ENCODE data around the gene EPHA4.
A peak's percentile ranks its signal among the peaks of the same experiment; 100 is the strongest.

Gene EPHA4

DNA sequence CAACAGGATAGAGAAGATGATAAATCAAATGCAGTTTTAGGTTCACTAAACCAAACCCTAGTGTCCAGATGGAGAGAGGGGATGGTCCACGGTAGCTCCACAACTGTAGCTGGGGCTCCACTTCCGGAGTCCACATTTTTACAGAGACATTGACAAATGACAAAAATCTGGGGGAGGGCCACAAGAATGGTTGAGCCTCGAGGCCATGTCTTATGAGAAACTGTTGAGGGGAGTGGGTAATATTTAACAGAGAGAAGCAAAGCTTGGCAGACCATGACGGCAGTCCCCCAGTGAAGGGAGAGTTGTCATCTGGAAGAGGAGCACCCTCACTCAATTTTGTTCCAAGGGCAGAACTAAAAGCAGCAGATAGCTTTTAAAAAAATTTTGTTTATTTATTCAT, 17.6 kb upstream of the EPHA4 start:
- Histone ChIP-seq H2AFZ (ENCODE audit: low read depth, low read length) (no peak overlapping the region), H3K9me3 (ENCODE audit: control insufficient read depth, low read length) (no peaks in the 10 kb centered on the region), H2BK5ac (ENCODE audit: low read depth, low read length, poor library complexity, severe bottlenecking) (no peak overlapping the region), H4K8ac (ENCODE audit: low read length) (no peak overlapping the region), H3K4ac (ENCODE audit: low read depth in 1 of 2, low read length in 2 of 2) (no peak overlapping the region), H3K27me3 (ENCODE audit: control insufficient read depth in 1 of 2, insufficient read depth in 1 of 2, low read length in 2 of 2) (no peaks in the 10 kb centered on the region), H4K91ac (ENCODE audit: low read length) (no peak overlapping the region), H3K9ac (ENCODE audit: low read length) (no peak overlapping the region), H2BK15ac (ENCODE audit: low read depth, poor library complexity, severe bottlenecking) (no peak overlapping the region), H3K79me1 (replicated peaks; ENCODE audit: low read length, poor library complexity, severe bottlenecking) (no peaks in the 10 kb centered on the region), H2AK5ac (ENCODE audit: low read length, severe bottlenecking) (no peak overlapping the region), H3K14ac (ENCODE audit: low read length in 2 of 2) (no peak overlapping the region), H3K27ac (ENCODE audit: low read length, poor library complexity, severe bottlenecking) (peak overlapping the region; percentile 75), H3K4me2 (ENCODE audit: low read length, poor library complexity, severe bottlenecking) (no peak overlapping the region), H2BK12ac (ENCODE audit: low read length in 2 of 2) (no peak overlapping the region), H3K36me3 (ENCODE audit: control insufficient read depth in 1 of 2, insufficient read depth in 2 of 2, low read depth in 1 of 2, low read length in 2 of 2) (no peaks in the 10 kb centered on the region), H3K4me1 (ENCODE audit: control insufficient read depth, insufficient read depth, low read depth, low read length) (peaks cover 5% of the 10 kb centered on the region), H3K23ac (ENCODE audit: low read length in 2 of 2) (no peak overlapping the region), H2BK120ac (ENCODE audit: low read depth, low read length) (no peak overlapping the region), H3K18ac (ENCODE audit: low read depth in 1 of 2, low read length in 2 of 2) (no peak overlapping the region), H3K4me3 (ENCODE audit: insufficient read depth in 1 of 2, low read depth in 1 of 2, low read length in 2 of 2) (no peak overlapping the region)
- WGBS, result 84% methylated on average over 4 of the region's 4 CpGs
- no peak for DNase-seq

DNA sequence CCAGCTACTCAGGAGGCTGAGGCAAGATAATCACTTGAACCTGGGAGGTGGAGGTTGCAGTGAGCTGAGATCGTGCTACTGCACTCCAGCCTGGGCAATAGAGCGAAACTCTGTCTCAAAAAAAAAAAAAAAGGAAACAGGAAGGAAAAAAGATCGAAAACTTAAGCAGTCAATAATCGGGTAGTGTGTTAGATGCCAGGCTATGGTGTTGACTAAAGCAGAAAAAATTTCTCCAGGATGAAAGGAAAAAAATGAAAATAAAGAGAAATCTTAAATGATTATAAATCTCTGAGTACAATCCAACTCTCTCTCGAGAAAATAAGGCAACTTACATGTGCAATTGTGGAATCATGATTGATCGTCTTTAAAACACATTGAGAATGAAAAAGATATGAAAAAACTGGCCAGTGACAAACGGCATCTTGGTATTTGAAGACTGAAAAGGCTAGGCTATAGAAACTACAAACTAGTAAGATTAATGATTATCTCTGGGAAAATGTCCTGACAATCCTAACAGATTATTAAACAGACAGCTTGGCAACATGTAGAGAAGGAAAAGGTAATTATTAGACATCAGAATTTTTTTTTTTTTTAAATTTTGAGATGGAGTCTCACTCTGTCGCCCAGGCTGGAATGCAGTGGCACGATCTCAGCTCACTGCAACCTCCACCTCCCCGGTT, 16.3 kb upstream of the EPHA4 start:
- peak overlapping the region; percentile 95 for H3K27ac ChIP-seq (ENCODE audit: low read length, poor library complexity, severe bottlenecking)
- no peak overlapping the region for H3K9ac ChIP-seq (ENCODE audit: low read length)
- H3K18ac ChIP-seq (ENCODE audit: low read depth in 1 of 2, low read length in 2 of 2), result no peak overlapping the region
- H3K9me3 ChIP-seq (ENCODE audit: control insufficient read depth, low read length), result no peaks in the 10 kb centered on the region
- no peaks in the 10 kb centered on the region for H3K27me3 ChIP-seq (ENCODE audit: control insufficient read depth in 1 of 2, insufficient read depth in 1 of 2, low read length in 2 of 2)
- H2BK120ac ChIP-seq (ENCODE audit: low read depth, low read length), result no peak overlapping the region
- 97% methylated on average over 8 of the region's 10 CpGs for WGBS
- H4K91ac ChIP-seq (ENCODE audit: low read length), result no peak overlapping the region
- DNase-seq, result no peak
- no peak overlapping the region for H3K4ac ChIP-seq (ENCODE audit: low read depth in 1 of 2, low read length in 2 of 2)
- no peak overlapping the region for H3K14ac ChIP-seq (ENCODE audit: low read length in 2 of 2)
- no peaks in the 10 kb centered on the region for H3K79me1 ChIP-seq (replicated peaks; ENCODE audit: low read length, poor library complexity, severe bottlenecking)
- H2AFZ ChIP-seq (ENCODE audit: low read depth, low read length), result no peak overlapping the region
- no peak overlapping the region for H2BK12ac ChIP-seq (ENCODE audit: low read length in 2 of 2)
- H4K8ac ChIP-seq (ENCODE audit: low read length), result no peak overlapping the region
- peaks cover 5% of the 10 kb centered on the region for H3K4me1 ChIP-seq (ENCODE audit: control insufficient read depth, insufficient read depth, low read depth, low read length)
- H3K4me2 ChIP-seq (ENCODE audit: low read length, poor library complexity, severe bottlenecking), result no peak overlapping the region
- H2BK5ac ChIP-seq (ENCODE audit: low read depth, low read length, poor library complexity, severe bottlenecking), result no peak overlapping the region
- H2AK5ac ChIP-seq (ENCODE audit: low read length, severe bottlenecking), result no peak overlapping the region
- no peak overlapping the region for H3K23ac ChIP-seq (ENCODE audit: low read length in 2 of 2)
- no peak overlapping the region for H2BK15ac ChIP-seq (ENCODE audit: low read depth, poor library complexity, severe bottlenecking)
- H3K36me3 ChIP-seq (ENCODE audit: control insufficient read depth in 1 of 2, insufficient read depth in 2 of 2, low read depth in 1 of 2, low read length in 2 of 2), result no peaks in the 10 kb centered on the region
- no peak overlapping the region for H3K4me3 ChIP-seq (ENCODE audit: insufficient read depth in 1 of 2, low read depth in 1 of 2, low read length in 2 of 2)

DNA sequence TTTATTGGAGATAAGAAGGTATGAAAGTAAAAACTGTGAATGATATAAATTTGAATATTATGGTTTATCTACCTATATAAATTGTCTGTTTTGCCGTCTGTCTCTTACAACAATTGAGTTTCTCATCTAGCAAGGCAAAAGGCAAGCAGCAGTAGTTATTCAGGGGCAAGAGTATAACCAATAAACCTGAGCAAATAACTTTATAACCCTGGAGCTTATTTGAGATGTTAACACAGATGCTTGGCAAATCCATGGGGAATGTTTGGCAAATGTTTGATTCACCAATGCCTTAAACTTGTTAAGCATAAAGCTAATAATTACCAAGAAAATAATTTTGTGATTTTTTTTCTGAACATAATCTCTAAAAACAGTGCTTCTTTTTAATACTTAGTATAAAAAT, 9.9 kb upstream of the EPHA4 start:
- H3K9me3 ChIP-seq (ENCODE audit: control insufficient read depth, low read length), result no peaks in the 10 kb centered on the region
- no peak overlapping the region for H3K27ac ChIP-seq (ENCODE audit: low read length, poor library complexity, severe bottlenecking)
- no peak overlapping the region for H3K9ac ChIP-seq (ENCODE audit: low read length)
- no peak overlapping the region for H2AK5ac ChIP-seq (ENCODE audit: low read length, severe bottlenecking)
- no peak overlapping the region for H2AFZ ChIP-seq (ENCODE audit: low read depth, low read length)
- no peak overlapping the region for H3K18ac ChIP-seq (ENCODE audit: low read depth in 1 of 2, low read length in 2 of 2)
- WGBS, result 100% methylated on average over 1 of the region's 1 CpG
- no peak overlapping the region for H4K91ac ChIP-seq (ENCODE audit: low read length)
- H4K8ac ChIP-seq (ENCODE audit: low read length), result no peak overlapping the region
- no peak overlapping the region for H3K4me3 ChIP-seq (ENCODE audit: insufficient read depth in 1 of 2, low read depth in 1 of 2, low read length in 2 of 2)
- no peaks in the 10 kb centered on the region for H3K27me3 ChIP-seq (ENCODE audit: control insufficient read depth in 1 of 2, insufficient read depth in 1 of 2, low read length in 2 of 2)
- no peaks in the 10 kb centered on the region for H3K4me1 ChIP-seq (ENCODE audit: control insufficient read depth, insufficient read depth, low read depth, low read length)
- H2BK12ac ChIP-seq (ENCODE audit: low read length in 2 of 2), result no peak overlapping the region
- no peak overlapping the region for H3K14ac ChIP-seq (ENCODE audit: low read length in 2 of 2)
- H2BK15ac ChIP-seq (ENCODE audit: low read depth, poor library complexity, severe bottlenecking), result no peak overlapping the region
- H3K4me2 ChIP-seq (ENCODE audit: low read length, poor library complexity, severe bottlenecking), result no peak overlapping the region
- no peak overlapping the region for H3K23ac ChIP-seq (ENCODE audit: low read length in 2 of 2)
- H2BK5ac ChIP-seq (ENCODE audit: low read depth, low read length, poor library complexity, severe bottlenecking), result no peak overlapping the region
- no peaks in the 10 kb centered on the region for H3K36me3 ChIP-seq (ENCODE audit: control insufficient read depth in 1 of 2, insufficient read depth in 2 of 2, low read depth in 1 of 2, low read length in 2 of 2)
- DNase-seq, result no peak
- no peaks in the 10 kb centered on the region for H3K79me1 ChIP-seq (replicated peaks; ENCODE audit: low read length, poor library complexity, severe bottlenecking)
- no peak overlapping the region for H3K4ac ChIP-seq (ENCODE audit: low read depth in 1 of 2, low read length in 2 of 2)
- no peak overlapping the region for H2BK120ac ChIP-seq (ENCODE audit: low read depth, low read length)

DNA sequence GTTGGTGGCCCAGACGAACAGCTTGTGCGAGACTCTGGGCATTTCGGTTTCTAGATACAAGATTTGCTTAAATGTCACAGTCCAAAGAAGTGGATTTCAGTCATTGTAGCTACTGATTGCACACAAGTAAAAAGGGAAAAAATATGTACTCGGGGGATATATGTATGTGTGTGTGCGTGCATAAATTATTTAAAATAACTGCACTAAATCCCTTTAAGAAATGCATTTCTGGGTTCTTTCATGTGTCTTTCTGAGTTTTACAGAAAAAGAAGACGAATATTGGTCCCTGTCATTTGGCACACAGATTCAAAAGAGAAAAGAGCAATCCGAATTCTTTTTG, 2.1 kb upstream of the EPHA4 start:
- Histone ChIP-seq H3K4ac (ENCODE audit: low read depth in 1 of 2, low read length in 2 of 2) (no peak overlapping the region), H4K91ac (ENCODE audit: low read length) (no peak overlapping the region), H4K8ac (ENCODE audit: low read length) (no peak overlapping the region), H2BK15ac (ENCODE audit: low read depth, poor library complexity, severe bottlenecking) (peak overlapping the region; percentile 18), H3K18ac (ENCODE audit: low read depth in 1 of 2, low read length in 2 of 2) (peak overlapping the region in 1 of 2 experiments; percentile 68), H3K27ac (ENCODE audit: low read length, poor library complexity, severe bottlenecking) (peak overlapping the region; percentile 58), H3K79me1 (replicated peaks; ENCODE audit: low read length, poor library complexity, severe bottlenecking) (peaks cover 4% of the 10 kb centered on the region), H2BK120ac (ENCODE audit: low read depth, low read length) (no peak overlapping the region), H2BK12ac (ENCODE audit: low read length in 2 of 2) (no peak overlapping the region), H3K4me1 (ENCODE audit: control insufficient read depth, insufficient read depth, low read depth, low read length) (peaks cover 11% of the 10 kb centered on the region), H2AFZ (ENCODE audit: low read depth, low read length) (no peak overlapping the region), H2BK5ac (ENCODE audit: low read depth, low read length, poor library complexity, severe bottlenecking) (no peak overlapping the region), H3K4me2 (ENCODE audit: low read length, poor library complexity, severe bottlenecking) (peak overlapping the region; percentile 90), H3K27me3 (ENCODE audit: control insufficient read depth in 1 of 2, insufficient read depth in 1 of 2, low read length in 2 of 2) (no peaks in the 10 kb centered on the region), H3K36me3 (ENCODE audit: control insufficient read depth in 1 of 2, insufficient read depth in 2 of 2, low read depth in 1 of 2, low read length in 2 of 2) (no peaks in the 10 kb centered on the region), H2AK5ac (ENCODE audit: low read length, severe bottlenecking) (no peak overlapping the region), H3K9me3 (ENCODE audit: control insufficient read depth, low read length) (no peaks in the 10 kb centered on the region), H3K4me3 (ENCODE audit: insufficient read depth in 1 of 2, low read depth in 1 of 2, low read length in 2 of 2) (peak overlapping the region; percentile 79 to 100), H3K23ac (ENCODE audit: low read length in 2 of 2) (no peak overlapping the region), H3K14ac (ENCODE audit: low read length in 2 of 2) (no peak overlapping the region), H3K9ac (ENCODE audit: low read length) (peak overlapping the region; percentile 82)
- no peak for DNase-seq
- 19% methylated on average over 5 of the region's 7 CpGs for WGBS
